ENCODE data around the gene RELA. TPM values are rescaled to one million over a fixed set of nuclear protein-coding genes. Genes with fewer than 3 reads are reported as not detected.

RELA gene
- total and polyA plus RNA-seq, 2 of the 4 experiments (the other 2 are of a cell fraction) = 8.6 to 53.0 TPM

DNA sequence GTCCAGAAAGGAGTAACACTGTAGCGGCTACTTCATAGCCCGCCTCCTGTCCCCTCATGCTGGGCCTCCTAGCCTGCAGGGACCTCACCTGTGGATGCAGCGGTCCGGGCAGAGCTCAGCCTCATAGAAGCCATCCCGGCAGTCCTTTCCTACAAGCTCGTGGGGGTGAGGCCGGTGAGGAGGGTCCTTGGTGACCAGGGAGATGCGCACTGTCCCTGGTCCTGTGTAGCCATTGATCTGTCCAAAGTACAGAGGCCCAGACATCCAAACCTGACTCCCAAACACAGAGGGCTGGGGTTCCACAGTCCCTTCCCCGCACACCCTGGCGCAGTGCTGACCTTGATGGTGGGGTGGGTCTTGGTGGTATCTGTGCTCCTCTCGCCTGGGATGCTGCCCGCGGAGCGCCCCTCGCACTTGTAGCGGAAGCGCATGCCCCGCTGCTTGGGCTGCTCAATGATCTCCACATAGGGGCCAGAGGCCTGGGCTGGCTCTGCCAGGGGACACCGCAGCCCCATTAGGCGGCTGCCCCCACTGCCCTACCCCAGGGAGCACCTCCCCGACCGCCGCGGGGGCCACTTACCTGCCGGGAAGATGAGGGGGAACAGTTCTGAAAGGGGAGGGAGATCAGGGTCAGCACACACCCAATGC, 993 bp downstream of the RELA start:
- peak overlapping the region; percentile 93 for H2AK9ac ChIP-seq (replicated peaks; ENCODE audit: low read depth, low read length, poor library complexity)
- peak overlapping the region; percentile 96 for H3K9ac ChIP-seq (ENCODE audit: low read depth, low read length)
- CTCF ChIA-PET = no interaction called here
- H3K23ac ChIP-seq (ENCODE audit: low read depth, low read length) = peak overlapping the region; percentile 77; the same call in 1 of the 2 replicates
- peak overlapping the region; percentile 1 for H2BK120ac ChIP-seq (ENCODE audit: low read depth, low read length)
- no peak for ATAC-seq (ENCODE audit: low read depth)
- peaks cover 45% of the 10 kb centered on the region for H3K36me3 ChIP-seq (ENCODE audit: control insufficient read depth, insufficient read depth, low read length)
- dilution Hi-C loops (cut with HindIII; ENCODE audit: low sequenced_read_pairs, unreplicated experiment) = no loop called here
- H3K79me1 ChIP-seq (ENCODE audit: low read depth in 1 of 2, low read length in 2 of 2) = peaks cover 26 to 53% of the 10 kb centered on the region in 2 experiments; a peak in 3 of 4 replicates
- POLR2A ChIA-PET (ENCODE audit: unreplicated experiment) = no interaction called here
- peak overlapping the region; percentile 75 for H4K91ac ChIP-seq (ENCODE audit: insufficient read depth, low read depth, low read length)
- in situ Hi-C loops (cut with MboI; ENCODE audit: low sequenced_read_pairs) = no loop called here
- peak overlapping the region; percentile 92 for H3K56ac ChIP-seq (ENCODE audit: extremely low read depth, insufficient read depth, low read length)
- H4K5ac ChIP-seq (ENCODE audit: low read depth, low read length) = peak overlapping the region; percentile 56; the same call in 1 of the 2 replicates
- H2BK20ac ChIP-seq (ENCODE audit: low read depth, low read length) = no peak overlapping the region
- TF ChIP-seq FOS (IDR thresholded peaks at IDR 0.05; ENCODE audit: low read depth, low read length) = no peak
- no peak for TF ChIP-seq MAFK (IDR thresholded peaks at IDR 0.05; ENCODE audit: low read depth, low read length)
- TF ChIP-seq, protein P1, sequence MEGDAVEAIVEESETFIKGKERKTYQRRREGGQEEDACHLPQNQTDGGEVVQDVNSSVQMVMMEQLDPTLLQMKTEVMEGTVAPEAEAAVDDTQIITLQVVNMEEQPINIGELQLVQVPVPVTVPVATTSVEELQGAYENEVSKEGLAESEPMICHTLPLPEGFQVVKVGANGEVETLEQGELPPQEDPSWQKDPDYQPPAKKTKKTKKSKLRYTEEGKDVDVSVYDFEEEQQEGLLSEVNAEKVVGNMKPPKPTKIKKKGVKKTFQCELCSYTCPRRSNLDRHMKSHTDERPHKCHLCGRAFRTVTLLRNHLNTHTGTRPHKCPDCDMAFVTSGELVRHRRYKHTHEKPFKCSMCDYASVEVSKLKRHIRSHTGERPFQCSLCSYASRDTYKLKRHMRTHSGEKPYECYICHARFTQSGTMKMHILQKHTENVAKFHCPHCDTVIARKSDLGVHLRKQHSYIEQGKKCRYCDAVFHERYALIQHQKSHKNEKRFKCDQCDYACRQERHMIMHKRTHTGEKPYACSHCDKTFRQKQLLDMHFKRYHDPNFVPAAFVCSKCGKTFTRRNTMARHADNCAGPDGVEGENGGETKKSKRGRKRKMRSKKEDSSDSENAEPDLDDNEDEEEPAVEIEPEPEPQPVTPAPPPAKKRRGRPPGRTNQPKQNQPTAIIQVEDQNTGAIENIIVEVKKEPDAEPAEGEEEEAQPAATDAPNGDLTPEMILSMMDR (conservative IDR thresholded peaks at IDR 0.05; ENCODE audit: low read depth, low read length) = no peak
- no peak for TF ChIP-seq CHD1 (IDR thresholded peaks at IDR 0.05; ENCODE audit: low read depth, low read length)
- TF ChIP-seq CEBPB (IDR thresholded peaks at IDR 0.05; ENCODE audit: low read depth, low read length) = no peak
- no peak for TF ChIP-seq POLR2A (IDR thresholded peaks at IDR 0.05; ENCODE audit: low read depth, low read length)
- TF ChIP-seq, protein P2, sequence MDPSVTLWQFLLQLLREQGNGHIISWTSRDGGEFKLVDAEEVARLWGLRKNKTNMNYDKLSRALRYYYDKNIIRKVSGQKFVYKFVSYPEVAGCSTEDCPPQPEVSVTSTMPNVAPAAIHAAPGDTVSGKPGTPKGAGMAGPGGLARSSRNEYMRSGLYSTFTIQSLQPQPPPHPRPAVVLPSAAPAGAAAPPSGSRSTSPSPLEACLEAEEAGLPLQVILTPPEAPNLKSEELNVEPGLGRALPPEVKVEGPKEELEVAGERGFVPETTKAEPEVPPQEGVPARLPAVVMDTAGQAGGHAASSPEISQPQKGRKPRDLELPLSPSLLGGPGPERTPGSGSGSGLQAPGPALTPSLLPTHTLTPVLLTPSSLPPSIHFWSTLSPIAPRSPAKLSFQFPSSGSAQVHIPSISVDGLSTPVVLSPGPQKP (IDR thresholded peaks at IDR 0.05; ENCODE audit: borderline replicate concordance, low read depth, low read length) = no peak
- TF ChIP-seq NFE2L2 (IDR thresholded peaks at IDR 0.05; ENCODE audit: low read depth, low read length) = no peak
- TF ChIP-seq SMC3 (IDR thresholded peaks at IDR 0.05; ENCODE audit: low read depth, low read length) = no peak
- no peak for TF ChIP-seq BHLHE40 (IDR thresholded peaks at IDR 0.05; ENCODE audit: low read depth, low read length)
- TF ChIP-seq MAZ (IDR thresholded peaks at IDR 0.05; ENCODE audit: borderline replicate concordance, low read depth, low read length) = no peak
- no peak for TF ChIP-seq RAD21 (IDR thresholded peaks at IDR 0.05; ENCODE audit: low read length)
- TF ChIP-seq RFX5 (IDR thresholded peaks at IDR 0.05; ENCODE audit: low read depth, low read length) = no peak
- TF ChIP-seq, protein P3, sequence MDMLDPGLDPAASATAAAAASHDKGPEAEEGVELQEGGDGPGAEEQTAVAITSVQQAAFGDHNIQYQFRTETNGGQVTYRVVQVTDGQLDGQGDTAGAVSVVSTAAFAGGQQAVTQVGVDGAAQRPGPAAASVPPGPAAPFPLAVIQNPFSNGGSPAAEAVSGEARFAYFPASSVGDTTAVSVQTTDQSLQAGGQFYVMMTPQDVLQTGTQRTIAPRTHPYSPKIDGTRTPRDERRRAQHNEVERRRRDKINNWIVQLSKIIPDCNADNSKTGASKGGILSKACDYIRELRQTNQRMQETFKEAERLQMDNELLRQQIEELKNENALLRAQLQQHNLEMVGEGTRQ (IDR thresholded peaks at IDR 0.05; ENCODE audit: low read depth, low read length) = no peak
- no peak for TF ChIP-seq RCOR1 (IDR thresholded peaks at IDR 0.05; ENCODE audit: insufficient replicate concordance, low read length)
- intact Hi-C loops (cut with micrococcal nuclease) = no loop called here
- no TSS peak for BruUV-seq (replicated peaks)
- peak overlapping the region; percentile 92 for H3K4me3 ChIP-seq (ENCODE audit: insufficient read depth, low read depth, low read length)
- no peaks in the 10 kb centered on the region for H3K9me3 ChIP-seq (ENCODE audit: control insufficient read depth, insufficient read depth, low read length)
- H3K4ac ChIP-seq (ENCODE audit: low read depth, low read length) = peak overlapping the region; percentile 81
- H3K4me1 ChIP-seq (ENCODE audit: control insufficient read depth, insufficient read depth, low read length) = peaks cover 7% of the 10 kb centered on the region
- no peak for DNase-seq
- no peaks in the 10 kb centered on the region for H3K9me1 ChIP-seq (ENCODE audit: insufficient read depth, low read length)
- peak overlapping the region; percentile 42; the same call in 1 of the 2 replicates for H3K18ac ChIP-seq (ENCODE audit: low read depth, low read length)
- no peaks in the 10 kb centered on the region for H3K27me3 ChIP-seq (ENCODE audit: control insufficient read depth, insufficient read depth, low read length)
- peak overlapping the region; percentile 72 to 94 for H4K8ac ChIP-seq (ENCODE audit: low read depth in 2 of 2, low read length in 2 of 2)
- peak overlapping the region; percentile 71 for H2BK5ac ChIP-seq (ENCODE audit: low read depth, low read length, poor library complexity, severe bottlenecking)
- H4K20me1 ChIP-seq (ENCODE audit: insufficient read depth, low read length) = peaks cover 13% of the 10 kb centered on the region; the same call in 1 of the 2 replicates
- peak overlapping the region; percentile 86 for H3K27ac ChIP-seq (ENCODE audit: insufficient read depth, low read length)
- H2BK15ac ChIP-seq (ENCODE audit: low read depth, low read length) = no peak overlapping the region
- H3K4me2 ChIP-seq (ENCODE audit: low read depth, low read length) = peak overlapping the region; percentile 98
- WGBS, 2 experiments (ENCODE audit: extremely low coverage in 2 of 2, insufficient read length in 1 of 2) = 79% methylated on average over 8 of the region's 25 CpGs; no CpG with 5 or more reads in 1 of the 2 experiments
- peak overlapping the region; percentile 99 for H3K14ac ChIP-seq (replicated peaks; ENCODE audit: low read depth, low read length)
- peak overlapping the region; percentile 90 for H2AK5ac ChIP-seq (ENCODE audit: low read depth, low read length)
- peak overlapping the region; percentile 98 for H2AFZ ChIP-seq (replicated peaks; ENCODE audit: low read length, poor library complexity)
